Measurements from ENCODE around the gene PADI4. TPM values are rescaled to one million over a fixed set of nuclear protein-coding genes. Genes with fewer than 3 reads are reported as not detected.

Gene PADI4
- total and polyA plus RNA-seq, 12 donors = 0.05 to 0.72 (median 0.27) TPM; not detected in 5

- DNase-seq = no peak
- 51 to 74% (median 65%) methylated on average over 6 to 7 of the region's 7 CpGs for WGBS, 4 donors
- Histone ChIP-seq H3K4me3 (no peak overlapping the region), H3K4me1 (replicated peaks in 1 of 2) (no peaks in the 10 kb centered on the region), H3K9me3 (replicated peaks in 1 of 3) (no peaks in the 10 kb centered on the region), H3K36me3 (replicated peaks in 1 of 2) (no peaks in the 10 kb centered on the region), H3K27ac (no peak overlapping the region), H3K27me3 (no peaks in the 10 kb centered on the region)
- no peak for TF ChIP-seq CTCF (IDR thresholded peaks at IDR 0.05)
- no peak for TF ChIP-seq POLR2A (IDR thresholded peaks at IDR 0.05)
- intact Hi-C loops (cut with DNase I) = no loop called here
Measured at GRCh38 chr1:17350928-17351446, 43.0 kb downstream of the PADI4 start.

DNA sequence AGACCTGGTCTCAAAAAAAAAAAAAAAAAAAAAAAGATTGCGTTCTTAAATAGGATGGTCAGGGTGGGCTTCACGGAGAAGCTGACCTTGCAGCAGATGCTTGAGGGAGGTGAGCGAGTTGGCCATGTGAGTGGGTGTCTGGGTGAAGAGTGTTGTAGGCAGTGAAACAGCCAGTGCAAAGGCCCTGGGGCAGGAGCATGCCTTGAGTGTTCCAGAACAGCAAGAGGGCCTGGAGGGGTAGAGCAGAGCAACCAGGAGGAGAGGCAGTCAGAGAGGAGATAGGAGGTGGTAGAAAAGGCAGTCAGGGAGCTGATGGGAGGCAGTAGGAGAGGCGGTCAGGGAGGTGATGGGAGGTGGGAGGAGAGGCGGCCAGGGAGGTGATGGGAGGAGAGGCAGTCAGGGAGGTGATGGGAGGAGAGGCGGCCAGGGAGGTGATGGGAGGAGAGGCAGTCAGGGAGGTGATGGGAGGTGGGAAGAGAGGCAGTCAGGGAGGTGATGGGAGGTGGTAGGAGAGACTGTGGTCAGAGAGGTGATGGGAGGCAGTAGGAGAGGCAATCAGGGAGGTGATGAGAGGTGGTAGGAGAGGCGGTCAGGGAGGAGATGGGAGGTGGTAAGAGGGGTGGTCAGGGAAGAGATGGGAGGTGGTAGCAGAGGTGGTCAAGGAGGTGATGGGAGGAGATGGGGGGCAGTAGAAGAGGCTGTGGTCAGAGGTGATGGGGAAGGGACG is 43.8 kb downstream of the PADI4 start:
- Histone ChIP-seq H3K36me3 (replicated peaks in 1 of 2) (no peaks in the 10 kb centered on the region), H3K27me3 (no peaks in the 10 kb centered on the region), H3K4me3 (no peak overlapping the region), H3K9me3 (replicated peaks in 1 of 3) (no peaks in the 10 kb centered on the region), H3K4me1 (replicated peaks in 1 of 2) (no peaks in the 10 kb centered on the region), H3K27ac (no peak overlapping the region)
- intact Hi-C loops (cut with DNase I) = no loop called here
- no peak for TF ChIP-seq POLR2A (IDR thresholded peaks at IDR 0.05)
- TF ChIP-seq CTCF (IDR thresholded peaks at IDR 0.05) = no peak
- no peak for DNase-seq
- WGBS, 4 donors = 71 to 84% (median 75%) methylated on average over 7 to 8 of the region's 8 CpGs

DNA sequence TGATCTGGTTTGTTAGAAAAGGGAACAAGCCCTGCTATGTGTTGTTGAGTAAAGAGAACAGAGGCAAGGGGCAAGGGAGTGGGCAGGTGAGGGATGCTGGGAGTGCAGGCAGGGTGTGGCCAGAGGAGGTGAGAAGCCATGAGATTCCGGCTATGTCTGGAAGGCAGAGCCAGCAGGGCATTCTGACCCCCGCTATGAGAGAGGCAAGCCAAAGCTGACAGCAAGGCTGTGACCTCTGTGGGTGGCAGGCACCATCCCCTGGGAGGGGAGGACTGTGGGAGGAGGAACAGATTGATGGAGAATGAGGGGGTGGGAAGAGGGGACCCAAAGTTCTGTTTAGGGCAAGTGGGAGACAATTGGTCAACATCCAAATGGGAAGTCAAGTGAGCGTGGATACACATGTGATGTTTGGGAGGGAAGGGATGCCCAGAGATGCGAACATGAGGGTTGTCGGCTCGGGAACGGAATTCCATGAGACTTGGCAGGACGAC is 44.5 kb downstream of the PADI4 start:
- intact Hi-C loops (cut with DNase I) = no loop called here
- Histone ChIP-seq H3K4me1 (replicated peaks in 1 of 2) (no peaks in the 10 kb centered on the region), H3K9me3 (replicated peaks in 1 of 3) (no peaks in the 10 kb centered on the region), H3K36me3 (replicated peaks in 1 of 2) (no peaks in the 10 kb centered on the region), H3K4me3 (no peak overlapping the region), H3K27ac (no peak overlapping the region), H3K27me3 (no peaks in the 10 kb centered on the region)
- TF ChIP-seq CTCF (IDR thresholded peaks at IDR 0.05) = no peak
- 63 to 79% (median 71%) methylated on average over 8 of the region's 8 CpGs for WGBS, 4 donors
- DNase-seq = no peak

GRCh38 chr1:17355898-17356297 is 47.9 kb downstream of the PADI4 start:
- intact Hi-C loops (cut with DNase I) = no loop called here
- TF ChIP-seq CTCF (IDR thresholded peaks at IDR 0.05) (no peak), POLR2A (IDR thresholded peaks at IDR 0.05) (no peak)
- Histone ChIP-seq H3K4me1 (replicated peaks in 1 of 2) (no peaks in the 10 kb centered on the region), H3K9me3 (replicated peaks in 1 of 3) (no peaks in the 10 kb centered on the region), H3K27me3 (no peaks in the 10 kb centered on the region), H3K36me3 (replicated peaks in 1 of 2) (no peaks in the 10 kb centered on the region), H3K4me3 (no peak overlapping the region), H3K27ac (no peak overlapping the region)
- no peak for DNase-seq
- 34 to 54% (median 51%) methylated on average over 6 of the region's 6 CpGs for WGBS, 4 donors
